CD4-positive, alpha-beta T cell treated with Interleukin-12 subunit alpha and Interleukin-12 subunit beta, for 1 hour (primary cell): ENCODE results near the gene MMUT.
A peak's percentile ranks its signal among the peaks of the same experiment; 100 is the strongest.
"Not testable (repeated sequence)": the region's sequence is repeated elsewhere in the genome, so short reads cannot be mapped to it uniquely, and the experiment has no call there.

Source experiments
- DNase-seq: peaks from one replicate; pipeline ENCODE4 v3.0.0-alpha.2; 2020

The MMUT gene

GRCh38 chr6:49462927-49463611 lies at the start of gene MMUT, which contains the start of gene CENPQ:
Gene MMUT (minus strand): TSS chr6:49463253. CDS start chr6:49459466, 3,787 bp downstream.
Gene CENPQ (plus strand): TSS chr6:49463370. CDS start chr6:49470177, 6,807 bp downstream.
- DNase-seq, result peak; percentile 92

GRCh38 chr6:49509342-49509741 lies 46.3 kb upstream of the MMUT start:
- DNase-seq, result no peak

GRCh38 chr6:49506569-49507111 lies 43.6 kb upstream of the MMUT start:
- DNase-seq, result no peak

- no peak for DNase-seq
Measured at GRCh38 chr6:49504666-49505065, 41.6 kb upstream of the MMUT start.

GRCh38 chr6:49499623-49500022 lies 36.6 kb upstream of the MMUT start, which contains the start of gene GLYATL3:
Gene GLYATL3 (plus strand): TSS chr6:49499923. CDS start chr6:49511991, 12,068 bp downstream.
- DNase-seq, result no peak

GRCh38 chr6:49499126-49499525 lies 36.1 kb upstream of the MMUT start:
- no peak for DNase-seq

GRCh38 chr6:49497304-49497703 lies 34.3 kb upstream of the MMUT start:
- DNase-seq, result no peak

- no peak for DNase-seq
Measured at GRCh38 chr6:49490633-49491032, 27.6 kb upstream of the MMUT start.

- not testable (repeated sequence) for DNase-seq
Measured at GRCh38 chr6:49483380-49483779, 20.3 kb upstream of the MMUT start.

- DNase-seq, result not testable (repeated sequence)
Measured at GRCh38 chr6:49481846-49482245, 18.8 kb upstream of the MMUT start.

GRCh38 chr6:49479308-49479970 lies 16.4 kb upstream of the MMUT start:
- no peak for DNase-seq

- DNase-seq, result not testable (repeated sequence)
Measured at GRCh38 chr6:49476564-49476963, 13.5 kb upstream of the MMUT start.

GRCh38 chr6:49468042-49468441 lies 5.0 kb upstream of the MMUT start:
- no peak for DNase-seq

GRCh38 chr6:49464691-49465090 lies 1.6 kb upstream of the MMUT start:
- no peak for DNase-seq

GRCh38 chr6:49463612-49463967 lies 537 bp upstream of the MMUT start:
- no peak for DNase-seq

GRCh38 chr6:49462599-49462926 lies 490 bp downstream of the MMUT start:
- DNase-seq, result no peak

- peak; percentile 0 for DNase-seq
Measured at GRCh38 chr6:49462071-49462470, 982 bp downstream of the MMUT start.

- no peak for DNase-seq
Measured at GRCh38 chr6:49457771-49458170, 5.3 kb downstream of the MMUT start.

- no peak for DNase-seq
Measured at GRCh38 chr6:49454787-49455709, 8.0 kb downstream of the MMUT start.

- no peak for DNase-seq
Measured at GRCh38 chr6:49453221-49453620, 9.8 kb downstream of the MMUT start.

- no peak for DNase-seq
Measured at GRCh38 chr6:49430866-49431265, 32.2 kb downstream of the MMUT start.

GRCh38 chr6:49430187-49430586 lies 32.9 kb downstream of the MMUT start:
- no peak for DNase-seq

- no peak for DNase-seq
Measured at GRCh38 chr6:49423817-49424216, 39.2 kb downstream of the MMUT start.
